Measurements from ENCODE around the gene NHLH2.

- TF ChIP-seq CTCF (IDR thresholded peaks at IDR 0.05; ENCODE audit: poor library complexity, severe bottlenecking) (no peak), EZH2 (IDR thresholded peaks at IDR 0.05; ENCODE audit: borderline replicate concordance, insufficient read depth, low read length, poor library complexity, severe bottlenecking) (no peak), POLR2AphosphoS5 (IDR thresholded peaks at IDR 0.05) (no peak), REST (IDR thresholded peaks at IDR 0.05; ENCODE audit: borderline replicate concordance) (no peak), TAF1 (IDR thresholded peaks at IDR 0.05; ENCODE audit: low read depth) (no peak)
Observed at GRCh38 chr1:115879977-115880376, 39.1 kb upstream of the NHLH2 start.

Data from neural cell (in vitro differentiated cells).